OCI-LY3 (cell line): ENCODE data around the gene OR52N1.

Experiments
- H2AFZ ChIP-seq: fragments of 200-600, 300-600 bp; shearing (Covaris generic); 2 replicates; pipeline ENCODE4 v1.6.0; 2014; ENCODE audit warnings: antibody characterized with exemption, low read depth, low read length
- H3K27ac ChIP-seq: fragments of 200-600, 300-600 bp; sonication (generic); 2 replicates; pipeline ENCODE4 v1.5.1; 2014; ENCODE audit warnings: mild to moderate bottlenecking, low read length, moderate library complexity, mixed read lengths
- H3K27me3 ChIP-seq: fragments of 200-600, 300-600 bp; sonication (generic); 2 replicates; pipeline ENCODE4 v1.6.1; 2014; ENCODE audit warnings: low read depth, low read length, mixed read lengths
- H3K36me3 ChIP-seq: fragments of 200-600, 300-600 bp; sonication (generic); replicated peaks from 2 replicates; pipeline ENCODE3; 2014; ENCODE audit warnings: low read depth, low read length, mixed read lengths
- H3K4me1 ChIP-seq: fragments of 300-600, 200-600 bp; sonication (generic); 2 replicates; pipeline ENCODE4 v1.6.1; 2014; ENCODE audit warnings: low read length, mixed read lengths
- H3K4me2 ChIP-seq: fragments of 200-600, 300-600 bp; sonication (generic); 2 replicates; pipeline ENCODE4 v1.6.1; 2014; ENCODE audit warnings: low read length, mixed read lengths
- H3K4me3 ChIP-seq: fragments of 300-600, 200-600 bp; sonication (generic); 2 replicates; pipeline ENCODE4 v1.5.1; 2014; ENCODE audit warnings: antibody characterized with exemption, mild to moderate bottlenecking, low read length, moderate library complexity
- H3K79me2 ChIP-seq: fragments of 300-600, 200-600 bp; shearing (Covaris generic); 2 replicates; pipeline ENCODE4 v1.6.1; 2014; ENCODE audit warnings: mild to moderate bottlenecking, low read length, mixed read lengths
- H3K9ac ChIP-seq: fragments of 300-600, 200-600 bp; shearing (Covaris generic); 2 replicates; pipeline ENCODE4 v1.6.0; 2014; ENCODE audit warnings: mild to moderate bottlenecking, low read length, moderate library complexity
- H3K9me3 ChIP-seq: fragments of 200-600, 300-600 bp; shearing (Covaris generic); 2 replicates; pipeline ENCODE4 v1.6.1; 2014; ENCODE audit warnings: low read length, mixed read lengths; ENCODE audit not compliant: insufficient read depth
- H4K20me1 ChIP-seq: fragments of 200-600, 300-600 bp; sonication (generic); 2 replicates; pipeline ENCODE4 v1.6.1; 2016; ENCODE audit warnings: low read length, mixed read lengths; ENCODE audit not compliant: insufficient read depth
- EZH2phosphoT487 ChIP-seq: fragments of 200-600 bp; shearing (Covaris generic); IDR thresholded peaks from 2 replicates; pipeline ENCODE4 v1.6.1; 2018; ENCODE audit warnings: antibody characterized with exemption, mixed run types, low read depth
- TF ChIP-seq, protein P1 (sequence below): fragments of 200-600, 300-600 bp; sonication (generic); IDR thresholded peaks from 2 replicates; pipeline ENCODE4 v1.5.1; 2014; ENCODE audit warnings: antibody characterized with exemption, low read length, low read depth

OR52N1 gene

DNA sequence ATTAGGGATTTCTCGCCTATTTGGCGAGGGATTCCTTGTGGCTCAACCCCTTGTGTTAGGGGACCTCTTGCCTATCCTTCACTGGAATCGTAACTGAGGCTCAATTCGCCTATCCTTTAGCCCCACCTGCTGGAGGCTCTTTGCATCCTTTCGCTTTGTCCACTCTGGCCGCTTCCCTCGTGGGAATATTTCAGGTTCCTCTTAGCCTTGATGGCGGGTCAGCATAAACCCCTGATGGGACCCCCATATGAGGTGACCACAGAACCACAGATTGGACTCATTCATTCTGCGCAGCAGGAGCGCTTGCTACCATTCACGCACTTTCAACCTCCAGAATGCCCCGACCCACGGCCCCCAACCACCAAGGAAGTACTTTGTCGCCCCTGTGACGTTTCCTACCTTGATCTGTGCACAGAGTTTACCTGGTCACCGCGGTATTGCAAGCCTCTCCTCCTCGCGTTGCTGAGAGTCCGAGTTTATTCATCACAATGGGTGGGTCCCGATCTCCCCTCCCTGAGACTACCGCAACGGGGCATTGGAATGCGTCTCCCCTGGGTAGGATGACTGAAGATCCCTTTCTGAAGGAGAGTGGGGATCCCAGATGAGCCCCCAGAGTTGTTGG is 17.5 kb upstream of the OR52N1 start, which contains the start of gene OR52N2:
Gene OR52N2 (plus strand): TSS at position 425 of the 622 bp plus-strand sequence. CDS start 11,412 bp downstream, outside the sequence.
- H3K4me1 ChIP-seq = peaks cover 7% of the 10 kb centered on the region
- peak within 1 kb of the TSS; percentile 100 for H3K4me3 ChIP-seq
- peak within 1 kb of the TSS; percentile 100 for H3K4me2 ChIP-seq
- peak within 1 kb of the TSS; percentile 74 for H3K9ac ChIP-seq
- 0 out of 2 replicates have a peak, but pooled peaks cover 2% of the 10 kb centered on the region for H3K27me3 ChIP-seq
- H3K36me3 ChIP-seq = no peaks in the 10 kb centered on the region
- no peak within 1 kb of the TSS for H3K27ac ChIP-seq
- no peaks in the 10 kb centered on the region for H3K9me3 ChIP-seq
- peak within 1 kb of the TSS; percentile 100 for H2AFZ ChIP-seq
- H4K20me1 ChIP-seq = no peaks in the 10 kb centered on the region
- no peaks in the 10 kb centered on the region for H3K79me2 ChIP-seq
- TF ChIP-seq, protein P1, sequence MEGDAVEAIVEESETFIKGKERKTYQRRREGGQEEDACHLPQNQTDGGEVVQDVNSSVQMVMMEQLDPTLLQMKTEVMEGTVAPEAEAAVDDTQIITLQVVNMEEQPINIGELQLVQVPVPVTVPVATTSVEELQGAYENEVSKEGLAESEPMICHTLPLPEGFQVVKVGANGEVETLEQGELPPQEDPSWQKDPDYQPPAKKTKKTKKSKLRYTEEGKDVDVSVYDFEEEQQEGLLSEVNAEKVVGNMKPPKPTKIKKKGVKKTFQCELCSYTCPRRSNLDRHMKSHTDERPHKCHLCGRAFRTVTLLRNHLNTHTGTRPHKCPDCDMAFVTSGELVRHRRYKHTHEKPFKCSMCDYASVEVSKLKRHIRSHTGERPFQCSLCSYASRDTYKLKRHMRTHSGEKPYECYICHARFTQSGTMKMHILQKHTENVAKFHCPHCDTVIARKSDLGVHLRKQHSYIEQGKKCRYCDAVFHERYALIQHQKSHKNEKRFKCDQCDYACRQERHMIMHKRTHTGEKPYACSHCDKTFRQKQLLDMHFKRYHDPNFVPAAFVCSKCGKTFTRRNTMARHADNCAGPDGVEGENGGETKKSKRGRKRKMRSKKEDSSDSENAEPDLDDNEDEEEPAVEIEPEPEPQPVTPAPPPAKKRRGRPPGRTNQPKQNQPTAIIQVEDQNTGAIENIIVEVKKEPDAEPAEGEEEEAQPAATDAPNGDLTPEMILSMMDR = peak; percentile 89
- TF ChIP-seq EZH2phosphoT487 = no peak

DNA sequence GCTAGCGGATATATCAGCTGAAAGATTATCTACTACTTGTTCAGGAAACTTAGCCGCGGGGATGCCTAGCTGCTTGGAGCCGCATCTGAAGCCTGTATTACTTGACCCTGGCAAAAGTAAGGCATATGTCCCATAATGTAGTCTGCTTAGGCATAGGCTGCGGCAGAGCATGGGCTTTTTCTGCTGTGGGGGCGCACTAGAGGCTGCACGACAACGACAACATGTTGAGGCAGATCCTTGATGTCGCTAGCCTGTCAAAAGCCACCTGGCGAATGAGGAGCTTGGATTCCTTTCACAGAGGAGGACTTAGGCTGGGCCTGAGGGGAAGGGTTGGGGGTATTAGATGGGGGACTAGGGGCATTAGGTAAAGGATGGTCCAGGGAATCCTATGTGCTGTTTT is 16.5 kb upstream of the OR52N1 start:
- TF ChIP-seq, protein P1 = no peak
- TF ChIP-seq EZH2phosphoT487 = no peak
- no peak overlapping the region for H2AFZ ChIP-seq

DNA sequence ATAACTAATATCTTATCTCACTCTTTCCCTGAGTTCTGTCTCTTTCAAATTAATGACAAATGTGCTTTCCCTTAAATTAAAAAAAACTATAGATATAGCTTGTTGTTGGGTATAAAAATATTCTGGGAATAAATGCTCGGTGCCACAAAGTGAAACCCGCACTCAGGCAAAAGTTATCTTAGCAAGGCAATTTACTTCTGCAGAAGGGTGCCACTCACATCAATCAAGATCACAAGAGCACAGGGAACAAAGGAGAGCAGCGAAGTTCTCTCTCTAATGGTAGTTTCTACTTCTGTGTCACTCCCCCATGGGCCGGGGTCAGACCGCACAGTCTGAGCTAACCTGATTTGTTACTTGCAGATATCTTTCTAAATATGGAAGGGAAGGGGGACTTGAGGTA is 12.9 kb upstream of the OR52N1 start:
- Histone ChIP-seq H3K79me2 (no peaks in the 10 kb centered on the region), H3K9me3 (no peaks in the 10 kb centered on the region), H3K4me3 (no peak overlapping the region), H3K4me1 (peaks cover 3% of the 10 kb centered on the region; the same call in 1 of the 2 replicates), H3K9ac (no peak overlapping the region), H4K20me1 (no peaks in the 10 kb centered on the region), H2AFZ (no peak overlapping the region), H3K36me3 (no peaks in the 10 kb centered on the region), H3K4me2 (no peak overlapping the region), H3K27me3 (0 out of 2 replicates have a peak, but pooled peaks cover 2% of the 10 kb centered on the region), H3K27ac (no peak overlapping the region)
- TF ChIP-seq, protein P1 = no peak
- TF ChIP-seq EZH2phosphoT487 = no peak

More for the DNA sequence above, 16.5 kb upstream of the OR52N1 start:
- no peaks in the 10 kb centered on the region for H3K36me3 ChIP-seq
- H3K27me3 ChIP-seq = 0 out of 2 replicates have a peak, but pooled peaks cover 2% of the 10 kb centered on the region
- no peak overlapping the region for H3K27ac ChIP-seq
- no peaks in the 10 kb centered on the region for H4K20me1 ChIP-seq
- H3K9ac ChIP-seq = no peak overlapping the region
- no peaks in the 10 kb centered on the region for H3K79me2 ChIP-seq
- no peaks in the 10 kb centered on the region for H3K9me3 ChIP-seq
- H3K4me2 ChIP-seq = no peak overlapping the region
- no peak overlapping the region for H3K4me3 ChIP-seq
- H3K4me1 ChIP-seq = peaks cover 7% of the 10 kb centered on the region

DNA sequence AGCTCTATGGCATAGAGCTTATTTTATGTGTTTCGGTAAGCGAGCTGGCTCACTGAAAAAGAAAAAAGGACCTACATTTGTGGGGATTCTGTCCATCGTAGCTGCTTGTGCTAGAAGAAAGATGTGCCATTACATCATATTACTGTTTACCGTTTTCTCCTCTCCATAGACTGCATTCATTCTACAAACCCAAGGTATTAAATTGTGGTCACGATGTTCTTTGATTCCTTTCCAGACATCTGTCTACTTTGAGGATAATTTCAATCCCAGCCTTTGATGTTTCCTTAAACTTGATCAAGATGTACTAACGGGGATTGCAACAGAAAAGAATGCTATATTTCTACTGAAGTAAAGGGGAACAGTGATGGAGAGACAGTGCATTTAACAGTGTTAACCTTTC is 5.5 kb upstream of the OR52N1 start:
- H3K36me3 ChIP-seq = no peaks in the 10 kb centered on the region
- no peaks in the 10 kb centered on the region for H3K27me3 ChIP-seq
- H3K9me3 ChIP-seq = no peaks in the 10 kb centered on the region
- no peaks in the 10 kb centered on the region for H4K20me1 ChIP-seq
- H2AFZ ChIP-seq = no peak overlapping the region
- H3K4me2 ChIP-seq = no peak overlapping the region
- H3K9ac ChIP-seq = no peak overlapping the region
- no peak overlapping the region for H3K27ac ChIP-seq
- H3K4me1 ChIP-seq = no peaks in the 10 kb centered on the region
- H3K79me2 ChIP-seq = no peaks in the 10 kb centered on the region
- no peak for TF ChIP-seq EZH2phosphoT487
- TF ChIP-seq, protein P1 = no peak
- no peak overlapping the region for H3K4me3 ChIP-seq
